Heart left ventricle (tissue), 16 donors: ENCODE results near the gene CXCL1. TPM values are rescaled to one million over a fixed set of nuclear protein-coding genes. Genes with fewer than 3 reads are reported as not detected.
A peak's percentile ranks its signal among the peaks of the same experiment; 100 is the strongest.

Experiments
- ATAC-seq, 4 donors: fragments of 200-7000 bp; cut with Tn5 transposase; one replicate each; pipeline ENCODE4 v1.9.1; 2020 to 2022; ENCODE audit warnings: moderate library complexity in 4 of 4, mild to moderate bottlenecking in 3 of 4, moderate number of reproducible peaks in 1 of 4
- DNase-seq, 5 donors: peaks; one replicate each; pipeline ENCODE4 v3.0.0-alpha.2; 2020
- H3K27ac ChIP-seq, 12 donors: fragments of 200-600 bp; sonication (generic) in 4 of 12; one replicate each; pipeline versions ENCODE4 v1.5.0 to v1.8.0; 2016 to 2022; ENCODE audit warnings: mild to moderate bottlenecking in 2 of 12
- H3K27me3 ChIP-seq, 9 donors: fragments of 200-600 bp; sonication (generic) in 2 of 9; one replicate each; pipeline versions ENCODE4 v1.5.1 to v1.8.0; 2016 to 2022; ENCODE audit warnings: mild to moderate bottlenecking in 3 of 9
- H3K36me3 ChIP-seq, 9 donors: fragments of 200-600 bp; sonication (generic) in 2 of 9; one replicate each; pipeline versions ENCODE4 v1.5.0 to v1.8.0; 2018 to 2022; ENCODE audit warnings: mild to moderate bottlenecking in 2 of 9
- H3K4me1 ChIP-seq, 12 donors: fragments of 200-600 bp; sonication (generic) in 4 of 12; one replicate each; pipeline versions ENCODE4 v1.5.0 to v1.8.0; 2016 to 2022; ENCODE audit warnings: mild to moderate bottlenecking in 3 of 12
- H3K4me3 ChIP-seq, 12 donors: fragments of 200-600 bp; sonication (generic) in 4 of 12; one replicate each; pipeline versions ENCODE4 v1.5.0 to v1.8.0; 2017 to 2022; ENCODE audit warnings: mild to moderate bottlenecking in 9 of 12, moderate library complexity in 4 of 12
- H3K9me3 ChIP-seq, 12 donors: fragments of 200-600 bp; sonication (generic) in 4 of 12; one replicate each; pipeline versions ENCODE4 v1.5.0 to v1.8.0; 2016 to 2022; ENCODE audit warnings: mild to moderate bottlenecking in 1 of 12
- POLR2A ChIP-seq, 2 donors: fragments of 450-650 bp; IDR thresholded peaks; one replicate each; pipeline ENCODE4 v1.6.1; 2017; ENCODE audit warnings: antibody characterized with exemption in 2 of 2, mild to moderate bottlenecking in 2 of 2, moderate library complexity in 2 of 2
- WGBS, 4 donors: extraction: QIAGEN DNeasy Blood & Tissue Kit in 2 of 4; methylation state at CpG; one replicate each; pipeline versions ENCODE4 v1.1.5 to v1.1.7; 2013 to 2018; 5-methylcytosine and 5-hydroxymethylcytosine counted together
- intact Hi-C, 10 donors: fragments of 100-400 bp; cut with DNase I; formaldehyde crosslinking; loops; one replicate each; pipeline versions ENCODE4 v1.11.1 to v1.14.2; 2022
- polyA plus RNA-seq, 2 donors: library from polyadenylated mRNA; stranded (reverse); fragments of 200-250 nt; gene quantifications; one replicate each; pipeline ENCODE4 v1.2.3, GENCODE V29; 2013
- total RNA-seq, 9 donors: library from RNA; depleted of rRNA in 2 of 9; stranded (reverse); fragments of >200 nt in 2 of 9; fragmentation: NEBNext Ultra II Directional in 3 of 9; extraction: Animal tissue kit (Norgen Biotek cat#: 25700) in 3 of 9; gene quantifications; one replicate each; pipeline versions ENCODE4 v1.1.0 to v1.2.4, GENCODE V29; 2016 to 2023
- TF ChIP-seq, protein P1 (sequence below), 12 donors: fragments of 200-600 bp; sonication (generic) in 4 of 12; IDR thresholded peaks; one replicate each; pipeline versions ENCODE4 v1.5.0 to v1.8.0; 2018 to 2022; ENCODE audit warnings: antibody characterized with exemption in 12 of 12, mild to moderate bottlenecking in 5 of 12
- donor health status: ischemic (EF 13 %, LVEDD 7.1; RV severe dilation, severe dysfunction).
- donor health status: healthy with polysubstance abuse.
- donor health status: DM: no; HTN: yes; CAD: no.
- donor health status: DM: no; HTN: no; CAD: no.
- donor health status: ischemic (EF 25% LVEDD 6.9; RV normal size, moderate dysfunction).
- donor health status: ischemic (EF 25% LVEDD 5.7; RV mildly dilated, moderate dysfunction).
- donor health status: healthy.
- donor health status: DM: yes; HTN: yes; CAD: no.
- donor health status: ischemic (EF 35%, LVEDD 5.7; RV mildly dilated, moderate dysfunction).
- donor health status: nonischemic (EF 11% LVEDD 7.7; RV severe dilation, severe dysfunction).
- donor health status: DM: yes; HTN: yes; CAD: no.
- donor health status: PGD.
- donor health status: ischemic (EF 29% LVEDD 5.4; RV normal size, mild dysfunction).
- donor health status: nonischemic (EF 23%, LVEDD 6.1; RV moderate dilation, normal function).

CXCL1 gene
- total and polyA plus RNA-seq, 11 donors: 0.26 to 14.9 (median 1.7) TPM; not detected in 1

DNA sequence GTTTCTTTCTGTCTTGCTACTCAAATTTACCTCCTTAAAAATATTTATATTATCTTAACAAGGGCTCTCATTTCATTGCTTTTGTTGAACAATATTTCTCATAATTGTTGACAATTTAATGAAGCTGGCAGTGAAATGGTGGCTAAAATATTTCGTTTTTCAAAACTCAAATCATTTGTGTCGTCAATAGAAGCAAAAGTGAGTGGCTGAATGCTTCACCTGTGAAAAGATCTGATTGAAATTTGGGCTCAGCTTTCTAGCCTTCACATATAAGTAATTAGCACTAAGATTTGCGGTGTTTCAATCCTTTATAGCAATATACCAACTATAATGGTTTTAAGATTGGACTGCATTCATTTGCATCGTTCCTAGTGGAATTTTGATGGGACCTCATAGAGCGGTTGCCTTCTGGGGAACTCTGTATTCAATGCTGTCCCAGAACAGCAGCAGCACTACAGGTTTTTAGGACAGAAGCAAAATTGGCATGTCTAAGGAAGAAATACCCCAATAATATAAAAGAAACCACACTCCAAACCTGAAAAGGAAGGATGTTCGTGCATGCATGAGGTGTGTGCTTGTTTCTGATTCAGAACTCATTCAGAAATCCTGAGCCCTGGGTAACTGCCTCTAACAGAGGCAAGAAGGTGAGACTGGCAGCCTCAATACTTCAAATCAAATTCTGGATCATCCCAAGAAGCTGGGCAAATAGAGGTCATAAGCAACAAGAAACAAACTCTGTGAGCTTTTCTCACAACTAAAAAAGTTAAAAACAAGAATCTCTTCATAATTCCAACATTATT lies 2.5 kb downstream of the CXCL1 start:
- 88 to 95% (median 91%) methylated on average over 6 of the region's 6 CpGs for WGBS, 4 donors
- TF ChIP-seq POLR2A (IDR thresholded peaks at IDR 0.05): no peak
- TF ChIP-seq, protein P1, sequence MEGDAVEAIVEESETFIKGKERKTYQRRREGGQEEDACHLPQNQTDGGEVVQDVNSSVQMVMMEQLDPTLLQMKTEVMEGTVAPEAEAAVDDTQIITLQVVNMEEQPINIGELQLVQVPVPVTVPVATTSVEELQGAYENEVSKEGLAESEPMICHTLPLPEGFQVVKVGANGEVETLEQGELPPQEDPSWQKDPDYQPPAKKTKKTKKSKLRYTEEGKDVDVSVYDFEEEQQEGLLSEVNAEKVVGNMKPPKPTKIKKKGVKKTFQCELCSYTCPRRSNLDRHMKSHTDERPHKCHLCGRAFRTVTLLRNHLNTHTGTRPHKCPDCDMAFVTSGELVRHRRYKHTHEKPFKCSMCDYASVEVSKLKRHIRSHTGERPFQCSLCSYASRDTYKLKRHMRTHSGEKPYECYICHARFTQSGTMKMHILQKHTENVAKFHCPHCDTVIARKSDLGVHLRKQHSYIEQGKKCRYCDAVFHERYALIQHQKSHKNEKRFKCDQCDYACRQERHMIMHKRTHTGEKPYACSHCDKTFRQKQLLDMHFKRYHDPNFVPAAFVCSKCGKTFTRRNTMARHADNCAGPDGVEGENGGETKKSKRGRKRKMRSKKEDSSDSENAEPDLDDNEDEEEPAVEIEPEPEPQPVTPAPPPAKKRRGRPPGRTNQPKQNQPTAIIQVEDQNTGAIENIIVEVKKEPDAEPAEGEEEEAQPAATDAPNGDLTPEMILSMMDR (IDR thresholded peaks at IDR 0.05): no peak
- no peaks in the 10 kb centered on the region for H3K36me3 ChIP-seq
- peaks cover 0 to 16% (median 0%) of the 10 kb centered on the region in 9 donors for H3K27me3 ChIP-seq
- peak overlapping the region in 1 of 12 donors; percentile 65 for H3K4me3 ChIP-seq
- H3K9me3 ChIP-seq: no peaks in the 10 kb centered on the region
- H3K4me1 ChIP-seq: peaks cover 0 to 23% (median 5%) of the 10 kb centered on the region in 12 donors
- intact Hi-C loops: loop anchor here in 1 of 10 donors (10.0 kb wide), 1 partner anchor 253 kb away; no protein-coding TSS in a partner anchor
- no peak for DNase-seq
- H3K27ac ChIP-seq: peak overlapping the region in 1 of 12 donors; percentile 65
- ATAC-seq: no peak

DNA sequence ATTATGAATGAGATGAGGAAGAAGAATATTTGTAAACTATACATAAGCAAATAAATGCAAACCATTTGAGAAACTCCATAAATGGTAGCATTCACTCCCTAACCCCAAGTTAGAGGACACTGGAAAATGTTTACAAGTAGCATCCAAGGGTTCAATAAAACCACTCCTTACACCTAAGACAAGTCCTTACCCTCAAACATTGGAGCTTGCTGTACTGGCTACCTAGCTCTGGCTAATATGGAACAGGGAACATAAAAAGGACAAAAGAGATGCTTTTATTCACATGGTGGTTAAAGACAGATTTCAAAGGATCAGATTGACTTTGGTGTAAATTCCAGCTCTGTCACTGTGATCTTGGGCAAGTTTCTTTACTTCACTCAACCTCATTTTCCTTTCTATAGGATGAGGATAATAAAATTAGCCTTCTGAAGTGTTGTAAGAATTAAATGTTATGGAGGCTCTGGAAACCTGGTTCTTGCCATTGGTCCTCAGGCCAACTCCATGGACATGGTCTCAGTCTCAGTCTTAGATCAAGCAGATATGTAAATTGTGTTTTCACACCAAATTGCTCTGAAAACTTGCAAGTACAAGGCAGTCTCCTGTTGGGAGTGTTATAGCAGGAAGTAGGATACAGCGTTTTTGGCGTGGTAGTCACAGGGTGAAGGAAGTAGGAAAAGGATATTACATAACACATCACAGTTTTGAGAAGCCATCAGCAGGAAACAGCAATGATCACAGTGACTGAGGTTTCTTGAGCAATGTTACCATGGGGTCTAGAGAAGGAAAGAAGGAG lies 3.3 kb downstream of the CXCL1 start:
- intact Hi-C loops: loop anchor here in 1 of 10 donors (10.0 kb wide), 1 partner anchor 252 kb away; no protein-coding TSS in a partner anchor
- 37 to 46% (median 43%) methylated on average over 2 of the region's 2 CpGs for WGBS, 4 donors
- Histone ChIP-seq H3K27me3 (peaks cover 0 to 13% (median 0%) of the 10 kb centered on the region in 9 donors), H3K27ac (peak overlapping the region in 4 of 12 donors; percentile 4 to 65 (median 26)), H3K36me3 (no peaks in the 10 kb centered on the region), H3K4me3 (no peak overlapping the region), H3K4me1 (peaks cover 0 to 23% (median 5%) of the 10 kb centered on the region in 12 donors), H3K9me3 (no peaks in the 10 kb centered on the region)
- peak in 3 of 4 donors; percentile 37 to 76 (median 76) for ATAC-seq
- DNase-seq: no peak
- TF ChIP-seq, protein P1 (IDR thresholded peaks at IDR 0.05): no peak
- TF ChIP-seq POLR2A (IDR thresholded peaks at IDR 0.05): no peak

DNA sequence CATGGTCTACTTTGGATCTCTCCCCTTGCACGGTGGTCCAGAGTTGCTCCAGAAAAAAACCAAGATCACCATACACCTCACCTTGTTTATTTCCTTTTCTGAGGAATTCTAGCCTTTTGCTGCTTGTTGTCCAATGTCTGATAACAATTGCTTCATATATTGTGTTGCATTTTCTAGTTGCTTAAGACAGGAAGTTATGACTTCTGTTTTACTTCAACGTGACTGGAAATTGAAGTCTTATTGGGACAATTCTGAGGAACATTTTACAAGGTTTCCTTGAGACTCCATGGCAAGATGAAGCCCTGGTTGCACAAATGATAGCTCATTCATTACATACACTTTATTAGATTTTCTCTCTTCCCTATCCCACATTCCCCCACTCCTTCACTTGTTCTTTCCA lies 5.2 kb downstream of the CXCL1 start:
- TF ChIP-seq, protein P1 (IDR thresholded peaks at IDR 0.05): no peak
- TF ChIP-seq POLR2A (IDR thresholded peaks at IDR 0.05): no peak
- WGBS, 4 donors: 59 to 73% (median 69%) methylated on average over 2 of the region's 2 CpGs
- ATAC-seq: no peak

More for the DNA sequence above, 5.2 kb downstream of the CXCL1 start:
- H3K36me3 ChIP-seq: no peaks in the 10 kb centered on the region
- H3K9me3 ChIP-seq: no peaks in the 10 kb centered on the region
- no peak for DNase-seq
- intact Hi-C loops: loop anchor here in 1 of 10 donors (10.0 kb wide), 1 partner anchor 250 kb away; no protein-coding TSS in a partner anchor
- H3K27me3 ChIP-seq: peaks cover 0 to 8% (median 0%) of the 10 kb centered on the region in 9 donors
- peak overlapping the region in 1 of 12 donors; percentile 65 for H3K27ac ChIP-seq
- peaks cover 0 to 14% (median 0%) of the 10 kb centered on the region in 12 donors for H3K4me1 ChIP-seq
- H3K4me3 ChIP-seq: no peak overlapping the region
